AG04450 (cell line): ENCODE measurements around the gene RAB36. TPM values are rescaled to one million over a fixed set of nuclear protein-coding genes. Genes with fewer than 3 reads are reported as not detected.

Source experiments
- CTCF ChIA-PET: fragments of 300-600, 350-600 bp; formaldehyde crosslinking; extraction: SDS; loops from one replicate; lab custom pipeline; 2022; ENCODE audit warnings: antibody characterized with exemption, inconsistent platforms; lab: Charles Lee
- POLR2A ChIA-PET: fragments of 350-600 bp; formaldehyde crosslinking; extraction: SDS; loops from one replicate; lab custom pipeline; 2021; ENCODE audit warnings: antibody characterized with exemption, inconsistent platforms; lab: Yijun Ruan, JAX
- DNase-seq: peaks from one replicate; pipeline ENCODE4 v3.0.0-alpha.2; 2011; ENCODE audit warnings: low read depth, low spot score
- H3K27ac ChIP-seq: one replicate; pipeline ENCODE4 v1.5.1; 2012; ENCODE audit warnings: low read depth, low read length, control low read depth
- H3K27me3 ChIP-seq: one replicate; pipeline ENCODE4 v1.6.0; 2012; ENCODE audit warnings: low read length; ENCODE audit not compliant: control insufficient read depth, insufficient read depth
- H3K4me3 ChIP-seq: 2 replicates; pipeline ENCODE4 v1.5.1; 2011; ENCODE audit warnings: mild to moderate bottlenecking, low read depth, low read length, control low read depth
- H3K9me3 ChIP-seq: 2 replicates; pipeline ENCODE4 v1.5.1; 2012; ENCODE audit warnings: low read length; ENCODE audit not compliant: control insufficient read depth, insufficient read depth
- polyA plus RNA-seq: library from polyadenylated mRNA; depleted of rRNA; stranded (reverse); fragments of >200 nt; gene quantifications from 2 replicates; pipeline ENCODE4 v1.2.3, GENCODE V29; 2011
- TF ChIP-seq, protein P1 (sequence below): IDR thresholded peaks from 2 replicates; pipeline ENCODE4 v1.5.1; 2011; ENCODE audit warnings: low read depth, low read length, control low read depth, inconsistent platforms

The RAB36 gene
- polyA plus RNA-seq, 1 experiment = 2.6 TPM

DNA sequence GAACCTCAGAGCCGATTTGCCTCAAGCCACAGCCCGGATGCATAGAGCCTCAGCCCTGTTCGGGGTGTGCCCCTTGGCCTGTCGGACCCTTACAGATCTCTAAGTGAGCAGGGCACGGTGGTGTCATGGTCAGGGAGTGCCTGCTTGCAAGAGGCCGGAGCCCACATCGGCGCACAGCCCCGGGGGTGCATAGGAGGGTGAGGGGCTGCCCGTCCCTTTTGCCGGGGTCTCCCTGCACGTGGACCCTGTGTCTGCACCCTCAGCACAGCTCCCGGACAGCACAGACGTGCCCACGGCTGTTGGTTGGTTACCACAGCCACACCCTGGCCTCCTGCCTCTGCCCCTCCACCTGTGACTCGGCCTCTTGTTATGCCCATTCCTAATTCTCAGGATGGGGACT, 6.5 kb downstream of the RAB36 start:
- TF ChIP-seq, protein P1, sequence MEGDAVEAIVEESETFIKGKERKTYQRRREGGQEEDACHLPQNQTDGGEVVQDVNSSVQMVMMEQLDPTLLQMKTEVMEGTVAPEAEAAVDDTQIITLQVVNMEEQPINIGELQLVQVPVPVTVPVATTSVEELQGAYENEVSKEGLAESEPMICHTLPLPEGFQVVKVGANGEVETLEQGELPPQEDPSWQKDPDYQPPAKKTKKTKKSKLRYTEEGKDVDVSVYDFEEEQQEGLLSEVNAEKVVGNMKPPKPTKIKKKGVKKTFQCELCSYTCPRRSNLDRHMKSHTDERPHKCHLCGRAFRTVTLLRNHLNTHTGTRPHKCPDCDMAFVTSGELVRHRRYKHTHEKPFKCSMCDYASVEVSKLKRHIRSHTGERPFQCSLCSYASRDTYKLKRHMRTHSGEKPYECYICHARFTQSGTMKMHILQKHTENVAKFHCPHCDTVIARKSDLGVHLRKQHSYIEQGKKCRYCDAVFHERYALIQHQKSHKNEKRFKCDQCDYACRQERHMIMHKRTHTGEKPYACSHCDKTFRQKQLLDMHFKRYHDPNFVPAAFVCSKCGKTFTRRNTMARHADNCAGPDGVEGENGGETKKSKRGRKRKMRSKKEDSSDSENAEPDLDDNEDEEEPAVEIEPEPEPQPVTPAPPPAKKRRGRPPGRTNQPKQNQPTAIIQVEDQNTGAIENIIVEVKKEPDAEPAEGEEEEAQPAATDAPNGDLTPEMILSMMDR = no peak
- Histone ChIP-seq H3K27ac (no peak overlapping the region), H3K27me3 (no peaks in the 10 kb centered on the region), H3K9me3 (no peaks in the 10 kb centered on the region; the same call in 1 of the 2 replicates), H3K4me3 (no peak overlapping the region)
- CTCF ChIA-PET = no interaction called here
- POLR2A ChIA-PET = no interaction called here
- no peak for DNase-seq

DNA sequence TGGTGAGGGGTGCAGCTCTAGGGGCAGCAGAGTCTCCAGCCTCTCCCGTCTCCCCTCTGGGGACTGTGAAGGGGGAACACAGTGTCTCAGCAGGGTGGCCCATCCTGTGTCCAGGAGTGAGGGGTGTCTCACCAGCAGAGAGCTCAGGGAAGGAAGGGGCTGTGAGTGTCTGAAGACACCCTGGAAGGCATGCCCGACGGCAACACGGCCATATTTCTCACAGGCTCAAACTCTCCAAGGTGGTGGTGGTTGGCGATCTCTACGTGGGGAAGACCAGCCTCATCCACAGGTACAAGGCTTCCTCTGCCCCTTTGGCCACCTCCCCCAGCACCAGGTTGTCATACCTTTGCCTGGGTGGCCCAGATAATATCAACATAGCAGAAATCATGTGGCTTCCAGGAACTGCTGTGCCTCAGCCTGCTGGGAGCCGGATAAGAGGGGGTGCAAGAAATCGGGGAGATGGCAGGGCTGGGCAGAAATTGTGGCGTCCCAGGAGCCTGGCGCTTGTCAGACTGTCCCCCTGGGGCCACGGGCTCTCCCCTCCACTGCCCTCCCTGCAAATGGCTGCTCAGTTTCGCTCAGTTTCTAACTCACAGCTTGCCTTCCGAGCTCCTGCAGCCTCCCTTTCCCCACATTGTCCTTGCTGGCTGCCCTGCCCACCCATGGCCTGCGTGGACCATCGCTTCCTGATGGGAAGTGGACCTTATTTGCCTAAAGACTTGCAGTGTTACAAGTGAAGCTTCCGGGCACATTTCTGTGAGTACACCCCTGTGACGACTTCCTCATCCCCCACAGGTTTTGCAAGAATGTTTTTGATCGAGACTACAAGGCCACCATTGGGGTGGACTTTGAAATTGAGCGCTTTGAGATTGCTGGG, 7.2 kb downstream of the RAB36 start:
- no peak overlapping the region for H3K27ac ChIP-seq
- no peaks in the 10 kb centered on the region; the same call in 1 of the 2 replicates for H3K9me3 ChIP-seq
- POLR2A ChIA-PET = interaction anchor here (0.7 kb wide), 1 partner anchor 19 kb away, joined by 8 read pairs; no protein-coding TSS in a partner anchor
- CTCF ChIA-PET = interaction anchor here (0.7 kb wide), 1 partner anchor 130 kb away, joined by 3 read pairs; no protein-coding TSS in a partner anchor
- DNase-seq = no peak
- TF ChIP-seq, protein P1 = no peak
- no peaks in the 10 kb centered on the region for H3K27me3 ChIP-seq
- no peak overlapping the region for H3K4me3 ChIP-seq

DNA sequence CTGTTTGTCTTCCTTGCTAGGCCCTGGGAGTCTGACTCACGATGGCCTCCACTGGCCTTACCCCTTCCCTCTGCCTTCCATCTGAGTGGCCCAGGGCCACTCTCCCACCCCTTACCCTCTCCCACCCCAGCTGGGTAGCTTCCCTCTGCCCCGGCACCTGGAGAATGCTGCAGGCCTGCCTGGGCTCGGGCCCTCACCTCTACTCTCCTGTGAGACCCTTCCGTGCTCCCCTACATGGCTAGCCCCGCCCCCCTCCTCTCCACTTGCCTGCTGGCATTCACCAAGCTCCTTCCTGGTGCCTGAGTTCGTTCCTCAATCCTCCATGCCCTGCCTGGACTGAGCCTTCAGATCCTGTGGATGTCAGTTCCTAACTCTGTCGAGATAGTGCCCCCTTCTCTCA, 8.7 kb downstream of the RAB36 start:
- Histone ChIP-seq H3K27ac (no peak overlapping the region), H3K27me3 (no peaks in the 10 kb centered on the region), H3K9me3 (no peaks in the 10 kb centered on the region; the same call in 1 of the 2 replicates), H3K4me3 (no peak overlapping the region)
- POLR2A ChIA-PET = no interaction called here
- CTCF ChIA-PET = no interaction called here
- no peak for DNase-seq
- TF ChIP-seq, protein P1 = no peak

DNA sequence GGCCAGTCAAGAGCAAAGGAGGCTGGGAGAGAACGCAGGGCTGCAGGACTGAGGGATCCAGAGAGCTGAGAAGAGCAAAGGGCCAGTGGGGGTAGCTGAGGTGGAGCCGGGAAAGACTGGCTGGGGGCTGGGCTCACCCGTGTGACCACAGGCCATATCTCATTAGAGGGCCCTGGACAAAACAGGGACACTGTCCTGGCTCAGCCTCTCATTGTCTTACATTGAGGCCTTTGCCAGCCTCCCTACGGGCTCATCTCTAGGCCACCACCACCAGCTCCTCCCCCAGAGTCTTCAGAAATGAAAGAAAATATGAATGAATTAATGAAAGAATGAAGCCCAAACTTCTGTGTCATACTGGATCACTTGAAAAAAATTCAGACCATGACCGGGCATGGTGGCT, 9.2 kb downstream of the RAB36 start:
- Histone ChIP-seq H3K27ac (no peak overlapping the region), H3K27me3 (no peaks in the 10 kb centered on the region), H3K4me3 (no peak overlapping the region), H3K9me3 (no peaks in the 10 kb centered on the region; the same call in 1 of the 2 replicates)
- CTCF ChIA-PET = no interaction called here
- POLR2A ChIA-PET = no interaction called here
- no peak for DNase-seq
- TF ChIP-seq, protein P1 = no peak

DNA sequence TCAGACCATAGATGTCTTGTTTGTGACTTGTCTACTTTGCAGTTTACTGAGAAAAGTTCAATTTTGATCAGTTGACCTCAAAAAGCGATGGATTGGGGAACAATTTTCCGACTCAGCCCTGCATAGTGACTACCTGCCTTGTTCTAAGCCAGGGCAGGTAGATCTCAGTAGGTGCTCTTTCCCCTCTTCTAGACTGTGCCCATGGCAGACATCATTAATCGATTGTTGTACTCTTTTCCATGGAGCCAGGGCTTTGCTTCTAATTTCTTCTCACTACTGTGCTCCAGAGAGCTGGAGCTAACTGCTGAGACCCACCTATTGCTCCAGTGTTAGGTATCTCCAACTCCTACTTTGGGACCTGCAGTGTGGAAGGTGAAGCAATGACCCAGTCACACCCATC, 9.9 kb downstream of the RAB36 start:
- Histone ChIP-seq H3K4me3 (no peak overlapping the region), H3K27ac (no peak overlapping the region), H3K9me3 (no peaks in the 10 kb centered on the region; the same call in 1 of the 2 replicates), H3K27me3 (no peaks in the 10 kb centered on the region)
- ChIA-PET POLR2A (no interaction called here), CTCF (no interaction called here)
- DNase-seq = no peak
- TF ChIP-seq, protein P1 = no peak
